B cell (primary cell): Measurements from ENCODE around the gene STOX1. TPM values are rescaled to one million over a fixed set of nuclear protein-coding genes. Genes with fewer than 3 reads are reported as not detected.

Experiments used
- ATAC-seq: fragments of 200-7000 bp; cut with Tn5 transposase; one replicate; pipeline ENCODE4 v1.10.0; 2021; ENCODE audit warnings: low read depth, mild to moderate bottlenecking, moderate number of reproducible peaks, moderate library complexity
- CTCF ChIA-PET: fragments of 350-600 bp; sonication (Branson Sonifier 250); formaldehyde crosslinking; loops from one replicate; lab custom pipeline; 2021; ENCODE audit warnings: antibody characterized with exemption, inconsistent platforms; lab: Charles Lee
- POLR2A ChIA-PET: fragments of 350-600 bp; sonication (Branson Sonifier 250); formaldehyde crosslinking; loops from one replicate; lab custom pipeline; 2021; ENCODE audit warnings: antibody characterized with exemption; lab: Charles Lee
- DNase-seq: peaks from one replicate; pipeline ENCODE4 v3.0.0; 2013
- H2AFZ ChIP-seq: 2 replicates; pipeline ENCODE4 v1.6.1; 2012; ENCODE audit warnings: mild to moderate bottlenecking, low read depth, low read length; ENCODE audit not compliant: insufficient read depth, poor library complexity, severe bottlenecking
- H3K27ac ChIP-seq, 2 donors: 1 replicate in 1 of 2; 2 replicates in 1 of 2; pipeline ENCODE4 v1.5.1; 2012 to 2013; ENCODE audit warnings: low read length in 2 of 2, mild to moderate bottlenecking in 2 of 2, moderate library complexity in 1 of 2
- H3K27me3 ChIP-seq, 4 experiments: fragments of 200-600 bp in 1 of 4; sonication (generic) in 1 of 4; replicated peaks in 1 of 4; 1 replicate in 2 of 4; 2 replicates in 2 of 4; pipeline versions ENCODE4 v1.6.1 to v1.7.0; 2013 to 2016; ENCODE audit warnings: low read length in 3 of 4, mild to moderate bottlenecking in 2 of 4, mixed read lengths in 1 of 4, moderate library complexity in 1 of 4; ENCODE audit not compliant: insufficient read depth in 4 of 4, control insufficient read depth in 3 of 4; ENCODE audit errors: control extremely low read depth in 1 of 4
- H3K36me3 ChIP-seq, 2 experiments: replicated peaks in 1 of 2; 1 replicate in 1 of 2; 2 replicates in 1 of 2; pipeline versions ENCODE4 v1.6.1 to v1.7.1; 2013; ENCODE audit warnings: low read length in 1 of 2; ENCODE audit not compliant: insufficient read depth in 2 of 2, control insufficient read depth in 1 of 2; ENCODE audit errors: control extremely low read depth in 1 of 2, extremely low read depth in 1 of 2
- H3K4me1 ChIP-seq, 2 donors: fragments of 200-600 bp in 1 of 2; sonication (generic) in 1 of 2; 1 replicate in 1 of 2; 2 replicates in 1 of 2; pipeline versions ENCODE4 v1.5.1 to v1.6.1; 2013 to 2017; ENCODE audit warnings: low read length in 2 of 2; ENCODE audit not compliant: control insufficient read depth in 2 of 2, insufficient read depth in 2 of 2
- H3K4me2 ChIP-seq: replicated peaks from 2 replicates; pipeline ENCODE3; 2012; ENCODE audit warnings: mild to moderate bottlenecking, low read depth, low read length; ENCODE audit not compliant: poor library complexity, severe bottlenecking
- H3K4me3 ChIP-seq, 5 experiments: fragments of 200-600 bp in 1 of 5; sonication (generic) in 1 of 5; 1 replicate in 3 of 5; 2 replicates in 2 of 5; pipeline versions ENCODE4 v1.5.1 to v1.7.0; 2011 to 2016; ENCODE audit warnings: low read length in 4 of 5, mild to moderate bottlenecking in 4 of 5, low read depth in 2 of 5, control low read depth in 1 of 5, moderate library complexity in 1 of 5; ENCODE audit not compliant: insufficient read depth in 1 of 5; ENCODE audit errors: control extremely low read depth in 1 of 5, extremely low read depth in 1 of 5
- H3K79me2 ChIP-seq: fragments of 200-600 bp; sonication (generic); one replicate; pipeline ENCODE4 v1.6.0; 2016; ENCODE audit warnings: low read length; ENCODE audit not compliant: control insufficient read depth, insufficient read depth
- H3K9ac ChIP-seq: fragments of 200-600 bp; sonication (generic); 2 replicates; pipeline ENCODE4 v1.6.1; 2017; ENCODE audit warnings: mild to moderate bottlenecking, low read length, moderate library complexity
- H3K9me3 ChIP-seq, 3 donors: one replicate each; pipeline versions ENCODE4 v1.6.1 to v1.7.1; 2013; ENCODE audit warnings: low read length in 2 of 3; ENCODE audit not compliant: control insufficient read depth in 2 of 3, insufficient read depth in 1 of 3; ENCODE audit errors: control extremely low read depth in 1 of 3
- H4K20me1 ChIP-seq: 2 replicates; pipeline ENCODE4 v1.6.0; 2012; ENCODE audit warnings: mild to moderate bottlenecking, low read length; ENCODE audit not compliant: insufficient read depth, control insufficient read depth, poor library complexity, severe bottlenecking
- H3K27ac Mint-ChIP-seq: one replicate; pipeline ENCODE4 v1.8.0; 2021; ENCODE audit warnings: mixed read lengths
- H3K27me3 Mint-ChIP-seq: one replicate; pipeline ENCODE4 v1.8.0; 2021; ENCODE audit warnings: mixed read lengths
- H3K4me1 Mint-ChIP-seq: one replicate; pipeline ENCODE4 v1.8.0; 2021; ENCODE audit warnings: mixed read lengths
- H3K4me3 Mint-ChIP-seq: one replicate; pipeline ENCODE4 v1.8.0; 2021; ENCODE audit warnings: mixed read lengths
- H3K9me3 Mint-ChIP-seq: one replicate; pipeline ENCODE4 v1.8.0; 2022; ENCODE audit warnings: mixed read lengths; ENCODE audit not compliant: insufficient read depth
- CTCF ChIP-seq: fragments of 200-600 bp; IDR thresholded peaks from one replicate; pipeline ENCODE4 v1.8.0; 2022; ENCODE audit warnings: antibody characterized with exemption, mild to moderate bottlenecking
- EZH2 ChIP-seq: IDR thresholded peaks from 2 replicates; pipeline ENCODE4 v1.6.1; 2012; ENCODE audit warnings: borderline replicate concordance, low read depth, mild to moderate bottlenecking, moderate library complexity, low read length; ENCODE audit not compliant: insufficient read depth, poor library complexity, severe bottlenecking
- WGBS: methylation state at CpG from one replicate; pipeline ENCODE4 v1.1.5; 2013; ENCODE audit warnings: missing lambda C conversion rate; ENCODE audit not compliant: insufficient coverage; 5-methylcytosine and 5-hydroxymethylcytosine counted together
- intact Hi-C: fragments of 100-400 bp; cut with micrococcal nuclease; formaldehyde crosslinking; loops from one replicate; pipeline ENCODE4 v1.10.0; 2022
- polyA plus RNA-seq: library from polyadenylated mRNA; depleted of rRNA; stranded (reverse); fragments of >200 nt; gene quantifications from 2 replicates; pipeline ENCODE4 v1.2.3, GENCODE V29; 2012
- total RNA-seq, 2 donors: library from RNA; stranded (reverse); fragments of 120-200 nt in 1 of 2; gene quantifications; 1 replicate in 1 of 2; 2 replicates in 1 of 2; pipeline versions ENCODE4 v1.2.3 to v1.2.4, GENCODE V29; 2013 to 2022

The STOX1 gene
- total and polyA plus RNA-seq, 2 donors (not counting 1 experiment from before 2014, with no cell fraction given) = 0.07 to 0.57 TPM

- no peak overlapping the region for H3K4me2 ChIP-seq
- H3K4me1 ChIP-seq = no peaks in the 10 kb centered on the region
- ChIA-PET POLR2A (no interaction called here), CTCF (no interaction called here)
- no peak overlapping the region for H3K27ac ChIP-seq
- no peak overlapping the region for H3K9ac ChIP-seq
- no peaks in the 10 kb centered on the region for H3K4me1 Mint-ChIP-seq
- no peaks in the 10 kb centered on the region for H3K9me3 Mint-ChIP-seq
- H3K27me3 ChIP-seq = no peaks in the 10 kb centered on the region
- TF ChIP-seq CTCF (no peak), EZH2 (no peak)
- DNase-seq = no peak
- no peaks in the 10 kb centered on the region for H3K9me3 ChIP-seq
- ATAC-seq = no peak
- H2AFZ ChIP-seq = no peak overlapping the region
- intact Hi-C loops = no loop called here
- H3K79me2 ChIP-seq = no peaks in the 10 kb centered on the region
- 86% methylated on average over 1 of the region's 2 CpGs for WGBS
- H3K4me3 ChIP-seq = no peak overlapping the region
- no peak overlapping the region for H3K27ac Mint-ChIP-seq
- no peaks in the 10 kb centered on the region for H3K36me3 ChIP-seq
- H3K27me3 Mint-ChIP-seq = no peaks in the 10 kb centered on the region
- H3K4me3 Mint-ChIP-seq = no peak overlapping the region
- no peaks in the 10 kb centered on the region for H4K20me1 ChIP-seq
Measured at GRCh38 chr10:68869623-68870022, 42.3 kb downstream of the STOX1 start.

- Histone ChIP-seq H3K27me3 (no peaks in the 10 kb centered on the region), H3K4me1 (no peaks in the 10 kb centered on the region), H3K4me3 (no peak overlapping the region), H3K9me3 (no peaks in the 10 kb centered on the region), H3K36me3 (no peaks in the 10 kb centered on the region), H3K4me2 (no peak overlapping the region), H4K20me1 (no peaks in the 10 kb centered on the region), H3K27ac (no peak overlapping the region), H3K79me2 (no peaks in the 10 kb centered on the region), H3K9ac (no peak overlapping the region), H2AFZ (no peak overlapping the region)
- Mint-ChIP-seq H3K27me3 (no peaks in the 10 kb centered on the region), H3K9me3 (no peaks in the 10 kb centered on the region), H3K4me1 (no peaks in the 10 kb centered on the region), H3K4me3 (no peak overlapping the region), H3K27ac (no peak overlapping the region)
- ChIA-PET CTCF (no interaction called here), POLR2A (no interaction called here)
- no CpG with 5 or more reads among the region's 2 CpGs for WGBS
- ATAC-seq (no peak), DNase-seq (no peak)
- TF ChIP-seq EZH2 (no peak), CTCF (no peak)
- intact Hi-C loops = no loop called here
Measured at GRCh38 chr10:68870061-68870460, 42.7 kb downstream of the STOX1 start.
